GM04503 (cell line): Measurements from ENCODE around the gene WDFY4.
"Not testable (repeated sequence)": the region's sequence is repeated elsewhere in the genome, so short reads cannot be mapped to it uniquely, and the experiment has no call there.

Source experiments
- DNase-seq: peaks from one replicate; pipeline ENCODE4 v3.0.0-alpha.2; 2012; ENCODE audit warnings: low read depth

The WDFY4 gene, protein sequence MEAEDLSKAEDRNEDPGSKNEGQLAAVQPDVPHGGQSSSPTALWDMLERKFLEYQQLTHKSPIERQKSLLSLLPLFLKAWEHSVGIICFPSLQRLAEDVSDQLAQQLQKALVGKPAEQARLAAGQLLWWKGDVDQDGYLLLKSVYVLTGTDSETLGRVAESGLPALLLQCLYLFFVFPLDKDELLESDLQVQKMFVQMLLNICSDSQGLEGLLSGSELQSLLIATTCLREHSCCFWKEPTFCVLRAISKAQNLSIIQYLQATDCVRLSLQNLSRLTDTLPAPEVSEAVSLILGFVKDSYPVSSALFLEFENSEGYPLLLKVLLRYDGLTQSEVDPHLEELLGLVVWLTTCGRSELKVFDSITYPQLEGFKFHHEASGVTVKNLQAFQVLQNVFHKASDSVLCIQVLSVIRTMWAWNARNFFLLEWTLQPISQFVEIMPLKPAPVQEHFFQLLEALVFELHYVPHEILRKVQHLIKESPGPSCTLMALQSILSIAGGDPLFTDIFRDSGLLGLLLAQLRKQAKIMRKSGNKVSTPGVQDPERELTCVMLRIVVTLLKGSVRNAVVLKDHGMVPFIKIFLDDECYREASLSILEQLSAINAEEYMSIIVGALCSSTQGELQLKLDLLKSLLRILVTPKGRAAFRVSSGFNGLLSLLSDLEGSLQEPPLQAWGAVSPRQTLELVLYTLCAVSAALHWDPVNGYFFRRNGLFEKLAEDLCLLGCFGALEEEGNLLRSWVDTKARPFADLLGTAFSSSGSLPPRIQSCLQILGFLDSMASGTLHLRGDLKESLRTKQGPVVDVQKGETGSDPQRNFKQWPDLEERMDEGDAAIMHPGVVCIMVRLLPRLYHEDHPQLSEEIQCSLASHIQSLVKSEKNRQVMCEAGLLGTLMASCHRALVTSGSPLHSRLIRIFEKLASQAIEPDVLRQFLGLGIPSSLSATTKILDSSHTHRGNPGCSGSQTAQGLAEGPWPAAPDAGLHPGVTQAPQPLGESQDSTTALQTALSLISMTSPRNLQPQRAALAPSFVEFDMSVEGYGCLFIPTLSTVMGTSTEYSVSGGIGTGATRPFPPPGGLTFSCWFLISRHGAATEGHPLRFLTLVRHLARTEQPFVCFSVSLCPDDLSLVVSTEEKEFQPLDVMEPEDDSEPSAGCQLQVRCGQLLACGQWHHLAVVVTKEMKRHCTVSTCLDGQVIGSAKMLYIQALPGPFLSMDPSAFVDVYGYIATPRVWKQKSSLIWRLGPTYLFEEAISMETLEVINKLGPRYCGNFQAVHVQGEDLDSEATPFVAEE (N-terminal part only)

GRCh38 chr10:48684792-48685623, at the start of gene WDFY4:
TSS of gene WDFY4 (plus strand) at chr10:48684873. CDS start at chr10:48709733, 24,860 bp downstream.
- DNase-seq: no peak

- DNase-seq: no peak
Observed at GRCh38 chr10:48634984-48635557, 49.6 kb upstream of the WDFY4 start.

GRCh38 chr10:48636231-48636630, 48.4 kb upstream of the WDFY4 start:
- DNase-seq: no peak

GRCh38 chr10:48636901-48637300, 47.8 kb upstream of the WDFY4 start:
- no peak for DNase-seq

- no peak for DNase-seq
Observed at GRCh38 chr10:48638158-48638557, 46.5 kb upstream of the WDFY4 start.

DNA sequence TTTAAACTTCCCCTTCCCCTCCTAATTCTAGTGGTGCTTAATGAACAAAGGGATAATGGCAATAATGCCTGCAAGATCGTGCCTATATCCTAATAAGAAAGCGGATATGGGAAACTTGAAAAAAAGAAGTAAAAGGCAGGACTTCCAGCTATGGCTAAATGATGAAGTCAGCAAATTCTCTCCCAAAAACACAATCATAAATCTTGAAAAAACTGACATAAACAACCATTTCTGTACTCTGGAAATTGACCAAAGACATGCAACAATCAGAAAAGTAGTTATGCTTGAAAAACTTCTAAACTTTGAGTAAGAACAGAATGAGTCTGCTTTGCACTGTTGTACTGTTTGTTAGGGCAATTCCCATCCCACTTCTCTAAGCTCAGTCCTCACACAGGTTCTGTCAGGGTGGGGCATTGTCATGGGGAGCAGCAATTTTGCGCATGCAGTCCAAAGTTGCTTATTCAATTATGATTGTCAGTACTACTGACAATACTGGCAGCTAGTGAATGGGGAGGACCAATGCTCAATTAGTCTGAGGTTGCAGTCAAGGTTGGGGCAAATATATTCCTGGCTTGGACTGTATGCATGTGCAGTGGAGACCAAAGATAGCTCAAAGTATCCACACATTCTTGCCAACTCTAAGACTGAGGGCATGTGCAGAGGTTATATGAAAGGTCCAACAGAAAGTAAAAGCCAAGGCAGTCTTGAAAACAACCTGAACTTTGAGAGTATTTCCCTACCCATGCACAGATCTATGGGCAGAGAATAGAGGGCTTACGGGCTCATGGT, 45.7 kb upstream of the WDFY4 start:
- no peak for DNase-seq

DNA sequence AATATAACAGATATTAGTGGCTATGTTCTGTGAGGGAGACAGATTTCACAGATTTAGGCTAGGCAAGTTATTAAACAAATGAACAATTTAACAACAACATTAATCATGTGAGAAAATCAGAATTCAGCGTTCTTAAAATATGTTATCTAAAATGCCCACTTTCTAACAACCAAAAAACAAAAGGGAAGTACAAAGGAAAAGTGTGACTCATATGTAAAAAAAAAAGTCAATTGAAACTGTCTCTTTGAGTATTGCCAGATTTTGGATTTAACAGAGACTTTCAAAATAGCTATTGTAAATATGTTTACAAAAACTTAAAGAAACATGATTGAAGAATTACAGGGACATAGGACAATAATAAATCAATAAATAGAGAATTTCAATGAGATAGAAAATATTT, 45.0 kb upstream of the WDFY4 start:
- DNase-seq: no peak

- no peak for DNase-seq
Observed at GRCh38 chr10:48640326-48640725, 44.3 kb upstream of the WDFY4 start.

DNA sequence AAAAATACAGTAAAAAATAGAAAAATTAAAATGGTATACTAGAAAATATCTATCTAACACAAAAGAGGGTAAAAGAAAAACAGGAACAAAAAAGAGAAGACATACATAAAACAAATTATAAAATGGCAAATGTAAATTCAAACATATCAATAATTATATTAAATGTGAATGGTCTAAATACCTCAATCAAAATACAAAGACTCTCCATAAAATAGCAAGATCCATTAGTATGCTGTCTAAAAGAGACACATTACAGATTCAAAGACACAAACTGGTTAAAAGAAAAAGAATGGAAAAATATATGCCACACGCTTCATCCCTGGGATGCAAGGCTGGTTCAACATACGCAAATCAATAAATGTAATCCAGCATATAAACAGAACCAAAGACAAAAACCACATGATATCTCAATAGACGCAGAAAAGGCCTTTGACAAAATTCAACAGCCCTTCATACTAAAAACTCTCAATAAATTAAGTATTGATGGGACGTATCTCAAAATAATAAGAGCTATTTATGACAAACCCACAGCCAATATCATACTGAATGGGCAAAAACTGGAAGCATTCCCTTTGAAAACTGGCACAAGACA, 43.5 kb upstream of the WDFY4 start:
- not testable (repeated sequence) for DNase-seq

DNA sequence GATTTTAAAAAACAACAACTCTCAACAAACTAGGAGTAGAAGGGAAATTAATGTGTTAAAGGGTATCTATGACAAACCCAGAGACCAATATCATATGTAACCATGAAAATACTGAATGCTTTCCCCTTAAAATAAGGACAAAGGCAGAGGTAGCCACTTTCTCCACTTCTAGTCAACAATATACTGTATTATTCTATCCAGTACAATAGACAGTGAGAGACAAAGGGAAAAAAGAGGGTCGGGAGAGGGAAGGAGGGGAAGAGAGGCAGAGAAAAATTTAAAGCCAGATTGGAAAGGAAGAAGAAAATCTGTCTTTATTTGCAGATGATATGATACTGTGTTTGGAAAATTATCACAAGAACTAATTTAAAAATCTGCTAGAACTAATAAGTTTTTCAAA, 39.1 kb upstream of the WDFY4 start:
- DNase-seq: no peak

DNA sequence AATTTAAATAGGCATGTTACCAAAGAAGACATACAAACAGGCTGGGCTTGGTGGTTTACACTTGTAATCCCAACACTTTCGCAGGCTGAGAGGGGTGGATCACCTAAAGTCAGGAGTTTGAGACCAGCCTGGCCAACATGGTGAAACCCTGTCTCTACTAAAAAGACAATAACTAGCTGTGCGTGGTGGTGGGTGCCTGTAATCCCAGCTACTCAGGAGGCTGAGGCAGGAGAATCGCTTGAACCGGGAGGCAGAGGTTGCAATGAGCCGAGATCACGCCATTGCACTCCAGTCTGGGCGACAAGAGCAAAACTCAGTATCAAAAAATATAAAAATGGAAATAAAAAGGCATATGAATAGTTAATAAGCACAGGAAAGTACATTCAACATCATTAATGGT, 37.6 kb upstream of the WDFY4 start:
- DNase-seq: not testable (repeated sequence)

DNA sequence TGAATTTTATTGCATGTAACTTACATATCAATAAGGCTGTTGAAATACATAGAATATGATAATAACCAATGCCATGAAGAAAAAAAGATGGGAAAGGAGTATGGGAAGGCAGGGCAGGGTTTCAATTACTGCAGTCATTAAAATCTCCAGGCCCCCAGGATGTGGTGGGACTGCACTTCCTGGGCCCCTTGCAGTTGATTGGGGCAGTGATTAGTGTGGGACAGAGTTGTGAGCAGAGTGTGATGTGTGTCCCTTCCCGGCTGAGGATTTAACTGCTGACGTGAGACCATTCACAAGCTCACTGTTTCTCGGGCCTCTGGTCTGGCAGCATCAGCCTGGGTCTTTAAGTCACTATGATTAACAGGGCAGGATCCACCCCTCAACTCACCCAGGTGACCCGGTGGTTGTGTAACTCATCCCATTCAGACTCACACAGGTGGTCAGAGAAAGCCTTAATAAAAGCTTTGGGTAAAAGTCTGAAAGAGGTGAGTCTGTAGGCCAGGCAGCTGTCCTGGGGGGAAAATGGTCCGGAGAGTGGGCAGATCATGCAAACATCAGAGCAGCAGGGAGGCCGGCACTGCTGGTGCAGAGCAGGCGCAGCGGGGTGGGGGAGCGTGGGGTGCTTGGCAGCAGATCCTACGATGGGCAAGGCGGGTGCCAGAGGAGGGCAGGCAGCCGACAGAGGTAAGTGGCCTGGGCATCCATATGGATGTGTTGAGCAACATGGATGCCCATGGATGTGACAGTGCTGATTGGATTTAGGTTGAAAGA, 36.3 kb upstream of the WDFY4 start:
- no peak for DNase-seq

DNA sequence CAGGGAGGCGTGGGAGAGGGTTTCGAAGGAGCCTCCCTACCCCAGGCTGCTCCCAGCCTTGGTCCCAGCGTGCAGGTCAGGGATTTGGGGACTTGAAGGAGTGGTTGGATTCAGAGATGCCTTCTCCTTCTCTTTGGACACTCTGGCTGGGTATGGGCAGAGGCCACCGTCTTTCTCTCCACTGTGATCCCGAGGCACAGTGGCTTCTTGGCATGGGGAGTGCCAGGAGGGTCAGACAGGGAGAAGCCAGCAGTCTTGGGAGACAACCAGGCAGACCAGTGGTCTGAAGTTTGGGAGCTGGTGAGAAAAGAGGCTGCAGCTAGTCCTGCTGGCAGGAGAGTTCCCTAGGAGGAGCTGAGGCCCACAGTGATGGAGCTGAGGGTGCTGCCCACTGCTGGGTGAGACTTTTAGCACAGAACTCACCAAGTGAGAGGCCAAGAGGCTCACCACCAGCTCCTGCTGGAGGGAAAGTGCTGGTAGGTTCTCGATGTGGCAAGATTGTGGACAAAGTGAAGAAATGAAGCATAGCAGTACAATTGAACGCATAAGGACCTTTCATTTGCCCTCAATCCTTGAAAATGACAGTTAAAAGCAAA, 35.2 kb upstream of the WDFY4 start:
- DNase-seq: no peak

GRCh38 chr10:48651293-48651692, 33.4 kb upstream of the WDFY4 start:
- no peak for DNase-seq

DNA sequence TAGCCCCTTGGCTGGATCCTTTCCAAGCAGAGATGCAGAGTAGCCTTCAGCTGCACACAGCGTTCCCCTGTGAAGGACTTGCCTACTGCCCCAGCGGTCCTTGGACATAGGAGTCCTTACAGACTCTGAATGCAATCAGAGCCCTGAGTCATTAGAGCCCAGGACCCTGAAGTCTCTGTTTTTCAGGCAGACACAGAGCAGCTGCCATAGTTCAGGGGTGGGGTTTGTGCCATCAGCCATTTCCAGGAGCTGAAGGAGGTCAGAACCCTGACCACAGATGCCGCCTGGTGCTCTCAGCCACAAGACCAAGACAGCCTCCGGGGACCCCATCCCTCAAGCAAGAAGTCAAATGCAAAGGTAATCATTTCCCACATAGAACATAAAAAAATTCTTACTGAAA, 32.8 kb upstream of the WDFY4 start:
- no peak for DNase-seq

DNA sequence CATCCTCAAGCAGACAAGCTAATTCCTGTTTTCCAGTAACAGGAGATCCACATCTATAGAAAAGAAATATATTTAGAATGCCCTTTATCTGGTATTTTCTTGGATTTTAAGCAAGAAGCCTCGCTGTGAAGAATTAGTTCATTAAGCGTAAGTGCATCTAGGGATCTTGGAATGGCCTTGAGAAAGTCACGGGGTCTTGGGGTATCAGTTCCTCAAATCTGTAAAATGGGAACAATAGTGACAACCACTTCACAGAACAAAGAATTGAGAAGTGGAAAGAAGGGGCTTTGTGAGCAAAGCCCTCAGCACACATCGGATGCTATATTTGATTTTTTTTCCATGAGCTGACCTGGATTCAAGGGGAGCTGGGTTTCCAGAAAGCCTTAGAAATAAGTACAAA, 32.3 kb upstream of the WDFY4 start:
- DNase-seq: no peak

DNA sequence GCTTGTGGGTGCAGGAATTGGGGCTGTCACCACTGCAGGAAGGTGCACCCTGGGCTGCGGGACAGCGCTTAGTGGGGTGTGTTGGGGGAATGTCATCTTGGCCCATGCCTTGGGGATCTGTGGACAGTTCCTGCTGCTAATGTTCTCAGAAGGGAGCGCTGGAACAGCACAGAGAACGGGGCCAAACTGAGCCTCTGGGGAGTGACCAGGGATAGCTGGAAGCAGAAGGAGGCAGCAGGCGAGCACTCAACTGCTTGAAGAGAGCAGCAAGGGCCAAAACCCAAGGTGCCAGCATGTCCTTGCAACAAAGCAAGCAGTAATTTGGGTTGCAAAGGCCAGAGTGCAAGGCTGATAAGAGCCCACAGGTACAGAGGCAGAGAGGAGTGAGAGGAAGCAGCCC, 31.3 kb upstream of the WDFY4 start:
- no peak for DNase-seq

- DNase-seq: no peak
Observed at GRCh38 chr10:48653944-48654698, 30.6 kb upstream of the WDFY4 start.
